K562 treated with DMSO at 1 percent for 24 hours (cell line): ENCODE results near the gene STRC. TPM values are rescaled to one million over a fixed set of nuclear protein-coding genes. Genes with fewer than 3 reads are reported as not detected.

Experiments used
- total RNA-seq: library from RNA; unstranded; fragments of 300-600 nt; gene quantifications from 2 replicates; pipeline ENCODE4 v1.2.3, GENCODE V29; 2022; ENCODE audit warnings: low read depth; ENCODE audit not compliant: insufficient read depth

The STRC gene
- 0.13 TPM in 1 of 2 replicates, not detected in the other for total RNA-seq

DNA sequence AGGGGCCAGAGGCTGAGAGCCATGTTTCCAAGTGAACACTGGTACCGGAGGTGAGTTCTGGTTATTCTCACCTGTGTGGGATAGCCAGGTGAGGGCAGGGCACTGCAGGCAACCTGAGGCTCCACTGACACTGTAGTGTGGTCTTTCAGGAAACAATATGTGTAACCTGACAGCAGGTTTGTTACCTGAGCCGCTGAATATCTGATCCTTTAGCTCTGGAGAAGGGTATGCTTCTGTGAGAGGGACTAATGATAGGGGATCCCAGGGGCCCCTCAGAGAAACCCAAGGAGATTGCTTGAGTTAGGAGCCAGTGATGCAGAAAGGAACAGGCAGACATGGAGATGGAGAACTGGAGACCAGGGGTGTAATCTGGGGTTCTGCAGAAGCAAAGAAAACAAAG, at the start of gene STRC:
Gene STRC (minus strand): TSS at position 101 of the 400 bp plus-strand sequence. CDS start 78 bp downstream, at position 23.

GRCh38 chr15:43648649-43649429, 30.2 kb upstream of the STRC start, which contains the start of gene CATSPER2:
Gene CATSPER2 (minus strand): TSS chr15:43648844. CDS start chr15:43648061, 783 bp downstream.

DNA sequence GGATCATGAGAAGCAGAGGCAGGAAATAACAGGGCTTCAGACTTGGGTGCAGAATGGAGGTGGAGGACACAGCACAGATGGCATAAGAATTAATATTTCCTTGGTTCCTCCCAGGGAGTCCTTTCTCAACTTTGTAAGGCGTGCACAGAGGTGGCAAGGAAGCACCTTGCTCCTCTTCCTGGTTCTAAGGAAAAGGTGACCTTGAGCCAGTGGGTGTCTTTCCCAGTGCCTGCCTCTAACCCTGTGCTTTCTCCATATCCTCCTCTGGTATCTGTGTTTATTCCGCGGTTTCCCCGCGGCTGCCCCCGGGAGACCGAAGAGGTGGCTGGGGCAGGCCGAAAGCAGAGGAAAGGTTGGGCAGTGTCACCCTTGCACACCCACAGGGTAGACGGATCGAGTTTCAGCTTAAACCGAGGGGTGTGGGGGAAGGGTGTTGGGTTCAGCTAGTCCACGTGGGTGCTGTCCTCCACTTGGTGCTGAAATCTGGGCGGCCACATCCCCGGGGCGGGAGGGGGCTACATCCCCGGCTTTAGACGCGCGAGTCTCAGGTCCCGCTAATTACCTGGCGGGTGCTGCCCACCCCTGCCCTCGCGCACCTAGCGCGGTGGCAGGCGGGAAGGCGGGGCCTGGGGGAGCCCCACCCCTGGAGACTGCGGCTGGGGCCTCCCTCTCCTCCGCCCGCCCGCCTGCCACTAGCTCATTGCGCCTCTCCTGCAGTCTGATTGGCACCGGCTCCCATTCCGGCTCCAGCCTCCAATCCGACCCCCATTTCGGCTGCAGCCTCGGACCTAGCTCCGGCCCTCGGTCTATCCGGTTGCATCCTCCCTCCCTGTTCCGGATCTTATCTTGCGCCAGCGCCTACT, 25.0 kb downstream of the STRC start, which contains the start of gene CKMT1B:
Gene CKMT1B (plus strand): TSS at position 700 of the 863 bp plus-strand sequence. CDS start 192 bp downstream, outside the sequence.

GRCh38 chr15:43589778-43590466, 28.7 kb downstream of the STRC start, which contains the start of gene PPIP5K1:
Gene PPIP5K1 (minus strand): TSS chr15:43590208. CDS start chr15:43584504, 5,704 bp downstream.

Other genes with a start within 250 kb of the STRC start
- 16.4 and 19.4 TPM in 2 replicates for gene ZSCAN29, start 247.8 kb downstream of the STRC start, total RNA-seq
- 24.6 and 27.8 TPM in 2 replicates for gene TUBGCP4, start 247.7 kb downstream of the STRC start, total RNA-seq
- 25.1 and 27.4 TPM in 2 replicates for gene TP53BP1, start 125.6 kb downstream of the STRC start, total RNA-seq
- gene MAP1A, start 101.2 kb downstream of the STRC start, total RNA-seq, result 24.5 and 26.4 TPM in 2 replicates
- 28.3 and 35.7 TPM in 2 replicates for gene PPIP5K1, start 28.6 kb downstream of the STRC start, total RNA-seq
- gene CKMT1B, start 24.8 kb downstream of the STRC start, total RNA-seq, result 1.1 and 2.4 TPM in 2 replicates
- 1.2 and 1.5 TPM in 2 replicates for gene CATSPER2, start 30.0 kb upstream of the STRC start, total RNA-seq
- 0.63 and 1.1 TPM in 2 replicates for gene CKMT1A, start 75.1 kb upstream of the STRC start, total RNA-seq
- 118 and 122 TPM in 2 replicates for gene PDIA3, start 127.6 kb upstream of the STRC start, total RNA-seq
- gene ELL3, start 158.2 kb upstream of the STRC start, total RNA-seq, result 1.9 and 4.7 TPM in 2 replicates
- 415 and 475 TPM in 2 replicates for gene SERF2, start 173.5 kb upstream of the STRC start, total RNA-seq
- 0.65 and 1.3 TPM in 2 replicates for gene SERINC4, start 181.4 kb upstream of the STRC start, total RNA-seq
- 3.9 and 5.1 TPM in 2 replicates for gene HYPK, start 181.8 kb upstream of the STRC start, total RNA-seq
- gene MFAP1, start 205.9 kb upstream of the STRC start, total RNA-seq, result 46.9 and 54.4 TPM in 2 replicates
- gene WDR76, start 208.2 kb upstream of the STRC start, total RNA-seq, result 16.5 and 17.2 TPM in 2 replicates